Measurements from ENCODE around the gene CCP110.
A peak's percentile ranks its signal among the peaks of the same experiment; 100 is the strongest.
"Not testable (repeated sequence)": the region's sequence is repeated elsewhere in the genome, so short reads cannot be mapped to it uniquely, and the experiment has no call there.

The CCP110 gene

GRCh38 chr16:19513377-19514053 lies 10.2 kb upstream of the CCP110 start:
- DNase-seq (ENCODE audit: low read depth in 2 of 2): no peak

- DNase-seq (ENCODE audit: low read depth in 2 of 2): no peak
Measured at GRCh38 chr16:19515757-19516156, 8.0 kb upstream of the CCP110 start.

- DNase-seq (ENCODE audit: low read depth in 2 of 2): no peak
Measured at GRCh38 chr16:19517424-19518089, 6.2 kb upstream of the CCP110 start.

- no peak for DNase-seq (ENCODE audit: low read depth in 2 of 2)
Measured at GRCh38 chr16:19518388-19518787, 5.4 kb upstream of the CCP110 start.

- DNase-seq (ENCODE audit: low read depth in 2 of 2): no peak
Measured at GRCh38 chr16:19520861-19521331, 2.8 kb upstream of the CCP110 start.

GRCh38 chr16:19521471-19522396 lies 2.0 kb upstream of the CCP110 start, which contains the start of gene GDE1:
Gene GDE1 (minus strand): TSS chr16:19522098. CDS start chr16:19521964, 134 bp downstream.
- peak; percentile 92 to 95 for DNase-seq (ENCODE audit: low read depth in 2 of 2)

- DNase-seq (ENCODE audit: low read depth in 2 of 2): no peak
Measured at GRCh38 chr16:19522397-19522732, 1.4 kb upstream of the CCP110 start.

GRCh38 chr16:19522760-19523159 lies 982 bp upstream of the CCP110 start:
- no peak for DNase-seq (ENCODE audit: low read depth in 2 of 2)

GRCh38 chr16:19523184-19523558 lies 571 bp upstream of the CCP110 start:
- no peak for DNase-seq (ENCODE audit: low read depth in 2 of 2)

- no peak for DNase-seq (ENCODE audit: low read depth in 2 of 2)
Measured at GRCh38 chr16:19524356-19524615, 544 bp downstream of the CCP110 start.

- DNase-seq (ENCODE audit: low read depth in 2 of 2): no peak
Measured at GRCh38 chr16:19524616-19525384, 1.1 kb downstream of the CCP110 start.

GRCh38 chr16:19525385-19525723 lies 1.6 kb downstream of the CCP110 start:
- DNase-seq (ENCODE audit: low read depth in 2 of 2): no peak

GRCh38 chr16:19527161-19527560 lies 3.4 kb downstream of the CCP110 start:
- no peak for DNase-seq (ENCODE audit: low read depth in 2 of 2)

- no peak for DNase-seq (ENCODE audit: low read depth in 2 of 2)
Measured at GRCh38 chr16:19528666-19529065, 4.9 kb downstream of the CCP110 start.

- DNase-seq (ENCODE audit: low read depth in 2 of 2): no peak
Measured at GRCh38 chr16:19532601-19533000, 8.9 kb downstream of the CCP110 start.

GRCh38 chr16:19540241-19540970 lies 16.7 kb downstream of the CCP110 start:
- DNase-seq (ENCODE audit: low read depth in 2 of 2): no peak

GRCh38 chr16:19542138-19542821 lies 18.5 kb downstream of the CCP110 start:
- DNase-seq (ENCODE audit: low read depth in 2 of 2): no peak

GRCh38 chr16:19543278-19543996 lies 19.7 kb downstream of the CCP110 start:
- not testable (repeated sequence) for DNase-seq (ENCODE audit: low read depth in 2 of 2)

GRCh38 chr16:19548144-19548543 lies 24.4 kb downstream of the CCP110 start:
- no peak for DNase-seq (ENCODE audit: low read depth in 2 of 2)

- no peak for DNase-seq (ENCODE audit: low read depth in 2 of 2)
Measured at GRCh38 chr16:19549673-19550072, 25.9 kb downstream of the CCP110 start.
